Activated CD4-positive, alpha-beta T cell treated with anti-CD3 and anti-CD28 coated beads, Interleukin-10, Interleukin-2, amounts not matched to agents 100 ng/mL and 50 ng/mL, durations not matched to agents 16 hours and 8 hours (primary cell): ENCODE measurements around the gene ZDHHC3.
"Not testable (repeated sequence)": the region's sequence is repeated elsewhere in the genome, so short reads cannot be mapped to it uniquely, and the experiment has no call there.

ENCODE experiments used
- DNase-seq: peaks from one replicate; pipeline ENCODE4 v3.0.0-alpha.2; 2020

Gene ZDHHC3

GRCh38 chr3:44995142-44995770, 19.3 kb upstream of the ZDHHC3 start:
- no peak for DNase-seq

GRCh38 chr3:44993471-44994205, 17.7 kb upstream of the ZDHHC3 start:
- DNase-seq = no peak

- no peak for DNase-seq
Observed at GRCh38 chr3:44992555-44993470, 16.8 kb upstream of the ZDHHC3 start.

- DNase-seq = no peak
Observed at GRCh38 chr3:44991326-44991725, 15.4 kb upstream of the ZDHHC3 start.

- no peak for DNase-seq
Observed at GRCh38 chr3:44989636-44990373, 13.8 kb upstream of the ZDHHC3 start.

GRCh38 chr3:44989141-44989540, 13.2 kb upstream of the ZDHHC3 start:
- DNase-seq = no peak

- peak; percentile 30 for DNase-seq
Observed at GRCh38 chr3:44988073-44988472, 12.1 kb upstream of the ZDHHC3 start.

GRCh38 chr3:44987332-44987731, 11.4 kb upstream of the ZDHHC3 start:
- no peak for DNase-seq

- not testable (repeated sequence) for DNase-seq
Observed at GRCh38 chr3:44986330-44986729, 10.4 kb upstream of the ZDHHC3 start.

- DNase-seq = no peak
Observed at GRCh38 chr3:44984335-44984734, 8.4 kb upstream of the ZDHHC3 start.

- DNase-seq = no peak
Observed at GRCh38 chr3:44983484-44983941, 7.5 kb upstream of the ZDHHC3 start.

- DNase-seq = no peak
Observed at GRCh38 chr3:44982817-44983216, 6.8 kb upstream of the ZDHHC3 start.

GRCh38 chr3:44981751-44982150, 5.8 kb upstream of the ZDHHC3 start:
- DNase-seq = no peak

- DNase-seq = no peak
Observed at GRCh38 chr3:44981220-44981619, 5.2 kb upstream of the ZDHHC3 start.

GRCh38 chr3:44974416-44974815, 1.6 kb downstream of the ZDHHC3 start:
- no peak for DNase-seq

- no peak for DNase-seq
Observed at GRCh38 chr3:44970926-44971490, 5.0 kb downstream of the ZDHHC3 start.

GRCh38 chr3:44969828-44970179, 6.2 kb downstream of the ZDHHC3 start:
- DNase-seq = no peak

- no peak for DNase-seq
Observed at GRCh38 chr3:44969154-44969827, 6.7 kb downstream of the ZDHHC3 start.

GRCh38 chr3:44968447-44968858, 7.5 kb downstream of the ZDHHC3 start:
- no peak for DNase-seq

GRCh38 chr3:44966795-44967278, 9.1 kb downstream of the ZDHHC3 start:
- DNase-seq = peak; percentile 54

- no peak for DNase-seq
Observed at GRCh38 chr3:44965165-44965564, 10.8 kb downstream of the ZDHHC3 start.
